ENCODE measurements around the gene EHBP1. TPM values are rescaled to one million over a fixed set of nuclear protein-coding genes. Genes with fewer than 3 reads are reported as not detected.

EHBP1 gene
- total RNA-seq, 1 donor from 2014 or later, result 46.5 TPM

GRCh38 chr2:62783679-62784078, 78.2 kb downstream of the EHBP1 start:
- DNase-seq (ENCODE audit: extremely low spot score, unreplicated experiment), result no peak
- H3K27me3 Mint-ChIP-seq (ENCODE audit: unreplicated experiment), result no peaks in the 10 kb centered on the region
- no peaks in the 10 kb centered on the region for H3K9me3 Mint-ChIP-seq (ENCODE audit: unreplicated experiment)
- no peak overlapping the region for H3K27ac Mint-ChIP-seq (ENCODE audit: unreplicated experiment)
- no peak overlapping the region for H3K4me3 Mint-ChIP-seq (ENCODE audit: unreplicated experiment)
- H3K36me3 Mint-ChIP-seq (ENCODE audit: unreplicated experiment), result peaks cover 2% of the 10 kb centered on the region
- H3K4me1 Mint-ChIP-seq (ENCODE audit: unreplicated experiment), result no peaks in the 10 kb centered on the region
- TF ChIP-seq CTCF (IDR thresholded peaks at IDR 0.05), result no peak

GRCh38 chr2:62784341-62784740, 78.8 kb downstream of the EHBP1 start:
- Mint-ChIP-seq H3K27me3 (ENCODE audit: unreplicated experiment) (no peaks in the 10 kb centered on the region), H3K4me1 (ENCODE audit: unreplicated experiment) (no peaks in the 10 kb centered on the region), H3K9me3 (ENCODE audit: unreplicated experiment) (no peaks in the 10 kb centered on the region), H3K27ac (ENCODE audit: unreplicated experiment) (no peak overlapping the region), H3K4me3 (ENCODE audit: unreplicated experiment) (no peak overlapping the region), H3K36me3 (ENCODE audit: unreplicated experiment) (peaks cover 2% of the 10 kb centered on the region)
- no peak for DNase-seq (ENCODE audit: extremely low spot score, unreplicated experiment)
- TF ChIP-seq CTCF (IDR thresholded peaks at IDR 0.05), result no peak

- no peak for DNase-seq (ENCODE audit: extremely low spot score, unreplicated experiment)
- Mint-ChIP-seq H3K4me1 (ENCODE audit: unreplicated experiment) (no peaks in the 10 kb centered on the region), H3K9me3 (ENCODE audit: unreplicated experiment) (no peaks in the 10 kb centered on the region), H3K27me3 (ENCODE audit: unreplicated experiment) (no peaks in the 10 kb centered on the region), H3K27ac (ENCODE audit: unreplicated experiment) (no peak overlapping the region), H3K4me3 (ENCODE audit: unreplicated experiment) (no peak overlapping the region), H3K36me3 (ENCODE audit: unreplicated experiment) (peaks cover 2% of the 10 kb centered on the region)
- no peak for TF ChIP-seq CTCF (IDR thresholded peaks at IDR 0.05)
These were observed 79.7 kb downstream of the EHBP1 start for GRCh38 chr2:62785216-62785615.

GRCh38 chr2:62785810-62786597, 80.5 kb downstream of the EHBP1 start:
- H3K27ac Mint-ChIP-seq (ENCODE audit: unreplicated experiment), result no peak overlapping the region
- H3K36me3 Mint-ChIP-seq (ENCODE audit: unreplicated experiment), result peaks cover 2% of the 10 kb centered on the region
- DNase-seq (ENCODE audit: extremely low spot score, unreplicated experiment), result no peak
- TF ChIP-seq CTCF (IDR thresholded peaks at IDR 0.05), result no peak
- no peak overlapping the region for H3K4me3 Mint-ChIP-seq (ENCODE audit: unreplicated experiment)
- H3K4me1 Mint-ChIP-seq (ENCODE audit: unreplicated experiment), result no peaks in the 10 kb centered on the region
- no peaks in the 10 kb centered on the region for H3K27me3 Mint-ChIP-seq (ENCODE audit: unreplicated experiment)
- H3K9me3 Mint-ChIP-seq (ENCODE audit: unreplicated experiment), result no peaks in the 10 kb centered on the region

GRCh38 chr2:62787386-62787785, 81.9 kb downstream of the EHBP1 start:
- no peak for DNase-seq (ENCODE audit: extremely low spot score, unreplicated experiment)
- no peaks in the 10 kb centered on the region for H3K4me1 Mint-ChIP-seq (ENCODE audit: unreplicated experiment)
- H3K27me3 Mint-ChIP-seq (ENCODE audit: unreplicated experiment), result no peaks in the 10 kb centered on the region
- TF ChIP-seq CTCF (IDR thresholded peaks at IDR 0.05), result peak; percentile 62
- H3K4me3 Mint-ChIP-seq (ENCODE audit: unreplicated experiment), result no peak overlapping the region
- H3K27ac Mint-ChIP-seq (ENCODE audit: unreplicated experiment), result no peak overlapping the region
- no peaks in the 10 kb centered on the region for H3K9me3 Mint-ChIP-seq (ENCODE audit: unreplicated experiment)
- peaks cover 2% of the 10 kb centered on the region for H3K36me3 Mint-ChIP-seq (ENCODE audit: unreplicated experiment)

Measured in osteocyte (in vitro differentiated cells).